Right atrium auricular region (tissue), 2 donors: ENCODE results near the gene MDN1. TPM values are rescaled to one million over a fixed set of nuclear protein-coding genes. Genes with fewer than 3 reads are reported as not detected.

Source experiments
- DNase-seq: peaks from one replicate; pipeline ENCODE4 v3.0.0-alpha.2; 2019; ENCODE audit warnings: low spot score
- H3K27ac ChIP-seq, 2 donors: fragments of 200-600 bp; sonication (generic); 1 replicate in 1 of 2; 2 replicates in 1 of 2; pipeline ENCODE4 v1.5.1; 2016 to 2019
- H3K27me3 ChIP-seq, 2 donors: fragments of 200-600 bp; sonication (generic); one replicate each; pipeline versions ENCODE4 v1.5.1 to v1.6.0; 2017 to 2019
- H3K36me3 ChIP-seq: fragments of 200-600 bp; sonication (generic); one replicate; pipeline ENCODE4 v1.5.1; 2016
- H3K4me1 ChIP-seq, 2 donors: fragments of 200-600 bp; sonication (generic); one replicate each; pipeline versions ENCODE4 v1.5.1 to v1.6.0; 2017 to 2019
- H3K4me3 ChIP-seq, 2 donors: fragments of 200-600 bp; sonication (generic); 1 replicate in 1 of 2; 2 replicates in 1 of 2; pipeline ENCODE4 v1.5.1; 2017 to 2019; ENCODE audit warnings: mild to moderate bottlenecking in 1 of 2, moderate library complexity in 1 of 2
- H3K9me3 ChIP-seq, 2 donors: fragments of 200-600 bp; sonication (generic); one replicate each; pipeline ENCODE4 v1.5.1; 2019
- CTCF ChIP-seq, 2 donors: fragments of 200-600 bp; sonication (generic); IDR thresholded peaks; one replicate each; pipeline ENCODE4 v1.5.1; 2019; ENCODE audit warnings: antibody characterized with exemption in 2 of 2
- total RNA-seq, 2 donors: library from RNA; depleted of rRNA; stranded (reverse); fragments of >200 nt; gene quantifications; one replicate each; pipeline ENCODE4 v1.1.0, GENCODE V29; 2016

MDN1 gene
- total RNA-seq, 2 donors from 2014 or later, result 15.2 to 17.4 TPM

GRCh38 chr6:89679215-89680120 is 140.1 kb downstream of the MDN1 start:
- Histone ChIP-seq H3K9me3 (no peaks in the 10 kb centered on the region), H3K36me3 (peaks cover 89% of the 10 kb centered on the region), H3K4me1 (peaks cover 0 to 23% of the 10 kb centered on the region in 2 donors), H3K4me3 (no peak overlapping the region), H3K27ac (peak overlapping the region in 1 of 2 donors; percentile 16), H3K27me3 (no peaks in the 10 kb centered on the region)
- TF ChIP-seq CTCF (IDR thresholded peaks at IDR 0.05), result no peak
- DNase-seq, result no peak

- no peaks in the 10 kb centered on the region for H3K9me3 ChIP-seq
- no peak overlapping the region for H3K27ac ChIP-seq
- H3K4me3 ChIP-seq, result no peak overlapping the region
- TF ChIP-seq CTCF (IDR thresholded peaks at IDR 0.05), result no peak
- H3K27me3 ChIP-seq, result no peaks in the 10 kb centered on the region
- peaks cover 0 to 23% of the 10 kb centered on the region in 2 donors for H3K4me1 ChIP-seq
- DNase-seq, result no peak
- peaks cover 84% of the 10 kb centered on the region for H3K36me3 ChIP-seq
Observed at GRCh38 chr6:89678531-89678930, 141.1 kb downstream of the MDN1 start.

GRCh38 chr6:89675949-89676748 is 143.4 kb downstream of the MDN1 start:
- Histone ChIP-seq H3K36me3 (peaks cover 85% of the 10 kb centered on the region), H3K4me3 (no peak overlapping the region), H3K4me1 (peaks cover 0 to 30% of the 10 kb centered on the region in 2 donors), H3K27ac (peak overlapping the region; percentile 9 to 34), H3K27me3 (no peaks in the 10 kb centered on the region), H3K9me3 (no peaks in the 10 kb centered on the region)
- DNase-seq, result no peak
- no peak for TF ChIP-seq CTCF (IDR thresholded peaks at IDR 0.05)

- H3K4me3 ChIP-seq, result no peak overlapping the region
- no peak for TF ChIP-seq CTCF (IDR thresholded peaks at IDR 0.05)
- peaks cover 0 to 38% of the 10 kb centered on the region in 2 donors for H3K4me1 ChIP-seq
- H3K27ac ChIP-seq, result peak overlapping the region; percentile 44 to 48
- H3K9me3 ChIP-seq, result no peaks in the 10 kb centered on the region
- peaks cover 57% of the 10 kb centered on the region for H3K36me3 ChIP-seq
- H3K27me3 ChIP-seq, result no peaks in the 10 kb centered on the region
- DNase-seq, result no peak
Observed at GRCh38 chr6:89670935-89671565, 148.5 kb downstream of the MDN1 start.

GRCh38 chr6:89669002-89669401 is 150.6 kb downstream of the MDN1 start:
- Histone ChIP-seq H3K9me3 (no peaks in the 10 kb centered on the region), H3K27ac (peak overlapping the region in 1 of 2 donors; percentile 68), H3K4me3 (no peak overlapping the region), H3K4me1 (peaks cover 0 to 32% of the 10 kb centered on the region in 2 donors), H3K36me3 (peaks cover 40% of the 10 kb centered on the region), H3K27me3 (no peaks in the 10 kb centered on the region)
- no peak for DNase-seq
- no peak for TF ChIP-seq CTCF (IDR thresholded peaks at IDR 0.05)
